ENCODE measurements around the gene GLB1L2.

GLB1L2 gene

GRCh38 chr11:134369656-134370525 lies 38.1 kb downstream of the GLB1L2 start:
- no peak for DNase-seq (ENCODE audit: low read depth in 2 of 2)

- DNase-seq (ENCODE audit: low read depth in 2 of 2): no peak
Measured at GRCh38 chr11:134370526-134371435, 39.0 kb downstream of the GLB1L2 start.

GRCh38 chr11:134371436-134372185 lies 39.8 kb downstream of the GLB1L2 start:
- DNase-seq (ENCODE audit: low read depth in 2 of 2): no peak

- no peak for DNase-seq (ENCODE audit: low read depth in 2 of 2)
Measured at GRCh38 chr11:134372536-134372935, 40.7 kb downstream of the GLB1L2 start.

- DNase-seq (ENCODE audit: low read depth in 2 of 2): no peak
Measured at GRCh38 chr11:134372961-134373360, 41.2 kb downstream of the GLB1L2 start.

- no peak for DNase-seq (ENCODE audit: low read depth in 2 of 2)
Measured at GRCh38 chr11:134373591-134374052, 41.8 kb downstream of the GLB1L2 start.

GRCh38 chr11:134374171-134374570 lies 42.4 kb downstream of the GLB1L2 start:
- no peak for DNase-seq (ENCODE audit: low read depth in 2 of 2)

GRCh38 chr11:134374891-134375550 lies 43.2 kb downstream of the GLB1L2 start:
- no peak for DNase-seq (ENCODE audit: low read depth in 2 of 2)

GRCh38 chr11:134376150-134376921 lies 44.5 kb downstream of the GLB1L2 start:
- no peak for DNase-seq (ENCODE audit: low read depth in 2 of 2)

- no peak for DNase-seq (ENCODE audit: low read depth in 2 of 2)
Measured at GRCh38 chr11:134377876-134378275, 46.1 kb downstream of the GLB1L2 start.

- no peak for DNase-seq (ENCODE audit: low read depth in 2 of 2)
Measured at GRCh38 chr11:134379241-134379640, 47.5 kb downstream of the GLB1L2 start.

GRCh38 chr11:134380229-134380628 lies 48.4 kb downstream of the GLB1L2 start:
- no peak for DNase-seq (ENCODE audit: low read depth in 2 of 2)

GRCh38 chr11:134380785-134381184 lies 49.0 kb downstream of the GLB1L2 start:
- no peak for DNase-seq (ENCODE audit: low read depth in 2 of 2)

GRCh38 chr11:134382257-134382656 lies 50.5 kb downstream of the GLB1L2 start:
- no peak for DNase-seq (ENCODE audit: low read depth in 2 of 2)

GRCh38 chr11:134382830-134383229 lies 51.0 kb downstream of the GLB1L2 start:
- no peak for DNase-seq (ENCODE audit: low read depth in 2 of 2)

- no peak for DNase-seq (ENCODE audit: low read depth in 2 of 2)
Measured at GRCh38 chr11:134383576-134384221, 51.9 kb downstream of the GLB1L2 start.

GRCh38 chr11:134384406-134384805 lies 52.6 kb downstream of the GLB1L2 start:
- DNase-seq (ENCODE audit: low read depth in 2 of 2): no peak

GRCh38 chr11:134385171-134385570 lies 53.4 kb downstream of the GLB1L2 start:
- no peak for DNase-seq (ENCODE audit: low read depth in 2 of 2)

- DNase-seq (ENCODE audit: low read depth in 2 of 2): no peak
Measured at GRCh38 chr11:134385774-134386565, 54.2 kb downstream of the GLB1L2 start.
